NCI-H2196 (cell line): ENCODE measurements around the gene KLF4.
"Not testable (repeated sequence)": the region's sequence is repeated elsewhere in the genome, so short reads cannot be mapped to it uniquely, and the experiment has no call there.

Source experiments
- DNase-seq: peaks from one replicate; lab custom pipeline; 2025; ENCODE audit not compliant: unreplicated experiment; lab: John Stamatoyannopoulos, UW

KLF4 gene

GRCh38 chr9:107489687-107490605, at the start of gene KLF4:
Gene KLF4, minus strand, starts transcription at chr9:107489769. Its CDS starts 597 bp downstream, at chr9:107489172.
- peak; percentile 91 for DNase-seq

- no peak for DNase-seq
Observed at GRCh38 chr9:107536462-107536861, 46.9 kb upstream of the KLF4 start.

- DNase-seq = no peak
Observed at GRCh38 chr9:107534510-107535078, 45.0 kb upstream of the KLF4 start.

DNA sequence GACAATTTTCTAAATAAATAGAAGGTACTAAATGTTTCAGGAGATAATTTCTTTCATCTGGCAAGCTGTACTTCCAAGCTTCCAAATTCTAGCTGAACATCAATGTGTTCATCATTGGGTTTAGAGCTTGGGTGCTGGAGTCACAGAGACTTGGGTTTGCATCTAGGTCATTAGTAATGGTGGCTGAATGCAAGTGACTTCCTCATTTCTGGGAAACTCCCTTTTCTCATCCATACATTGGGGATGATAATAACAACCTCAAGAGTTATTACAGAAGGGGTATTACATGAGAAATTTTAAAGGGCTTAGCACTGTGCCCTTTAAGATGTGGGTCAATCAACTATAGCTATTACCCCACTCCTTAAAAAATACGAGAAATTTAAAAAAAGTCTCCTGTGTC, 41.1 kb upstream of the KLF4 start:
- no peak for DNase-seq

GRCh38 chr9:107528686-107529085, 39.1 kb upstream of the KLF4 start:
- DNase-seq = no peak

- no peak for DNase-seq
Observed at GRCh38 chr9:107523539-107523938, 34.0 kb upstream of the KLF4 start.

- DNase-seq = no peak
Observed at GRCh38 chr9:107520186-107520585, 30.6 kb upstream of the KLF4 start.

GRCh38 chr9:107518037-107518807, 28.7 kb upstream of the KLF4 start:
- no peak for DNase-seq

DNA sequence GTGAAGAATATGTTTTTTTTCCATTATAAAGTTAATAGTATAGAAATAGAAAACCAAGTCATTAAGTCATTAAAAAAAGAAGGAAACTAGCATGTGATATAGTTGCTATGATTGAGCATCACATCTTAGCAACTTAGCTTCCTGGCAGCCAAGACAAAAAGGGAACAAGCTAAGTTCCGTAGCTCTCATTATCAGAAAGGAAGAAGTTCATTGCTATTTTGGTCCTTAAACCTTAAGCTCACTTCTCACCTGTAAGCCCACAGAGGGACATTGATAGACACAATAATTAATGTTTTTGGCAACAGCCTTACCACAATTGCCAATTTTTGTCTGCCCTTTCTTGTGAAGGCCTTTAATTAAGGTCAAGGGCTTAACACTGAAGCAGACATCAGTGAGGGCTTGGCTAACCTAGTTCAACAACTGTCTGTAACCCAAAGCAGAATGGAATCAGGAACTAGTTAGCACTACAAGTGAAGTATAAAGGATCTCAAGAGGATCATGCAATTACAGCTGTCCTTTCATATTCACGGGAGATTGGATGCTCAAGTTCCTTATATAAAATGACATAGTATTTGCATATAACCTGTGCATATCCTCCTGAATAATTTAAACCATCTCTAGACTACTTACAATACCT, 24.0 kb upstream of the KLF4 start:
- DNase-seq = no peak

GRCh38 chr9:107504585-107505455, 15.3 kb upstream of the KLF4 start:
- peak; percentile 52 for DNase-seq

DNA sequence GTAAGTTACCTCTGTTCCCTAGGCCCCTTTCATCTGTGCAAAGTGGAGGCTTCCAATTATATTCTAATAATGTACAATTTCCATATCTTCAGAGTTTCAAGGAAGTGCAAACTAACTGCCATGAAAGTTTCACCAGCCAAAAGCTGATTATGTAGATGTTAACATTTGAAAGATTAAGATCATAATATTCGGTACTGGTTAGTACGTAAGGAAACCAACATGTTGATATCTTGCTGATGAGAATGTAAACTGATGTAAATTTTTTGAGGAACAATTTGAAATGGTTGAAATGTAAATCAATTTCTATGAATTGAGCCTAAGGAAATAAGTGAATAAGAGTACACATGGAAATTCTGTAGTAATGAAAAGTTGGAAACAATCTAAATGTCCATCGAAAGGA, 12.9 kb upstream of the KLF4 start:
- DNase-seq = no peak

GRCh38 chr9:107500421-107501200, 11.0 kb upstream of the KLF4 start:
- not testable (repeated sequence) for DNase-seq

DNA sequence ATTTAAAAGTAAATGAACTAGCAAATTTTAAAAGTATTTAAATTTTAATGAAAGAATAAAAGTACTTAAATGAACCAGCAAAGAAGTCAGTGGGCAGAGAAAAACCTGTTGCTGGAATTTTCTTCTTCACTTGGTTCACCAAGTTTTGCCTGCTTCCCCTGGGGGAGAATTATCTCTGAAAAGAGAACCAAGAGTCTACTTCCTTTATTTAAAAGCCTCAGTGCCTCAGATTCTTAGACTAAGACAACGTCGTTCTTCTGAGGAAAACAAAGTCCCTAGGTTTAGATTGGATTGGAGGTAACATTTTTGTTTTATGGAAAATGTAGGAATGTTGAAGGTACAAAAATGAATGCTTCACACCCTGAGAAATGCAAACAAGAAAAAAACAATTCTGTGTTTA, 7.4 kb upstream of the KLF4 start:
- no peak for DNase-seq

- no peak for DNase-seq
Observed at GRCh38 chr9:107492381-107492970, 2.9 kb upstream of the KLF4 start.

DNA sequence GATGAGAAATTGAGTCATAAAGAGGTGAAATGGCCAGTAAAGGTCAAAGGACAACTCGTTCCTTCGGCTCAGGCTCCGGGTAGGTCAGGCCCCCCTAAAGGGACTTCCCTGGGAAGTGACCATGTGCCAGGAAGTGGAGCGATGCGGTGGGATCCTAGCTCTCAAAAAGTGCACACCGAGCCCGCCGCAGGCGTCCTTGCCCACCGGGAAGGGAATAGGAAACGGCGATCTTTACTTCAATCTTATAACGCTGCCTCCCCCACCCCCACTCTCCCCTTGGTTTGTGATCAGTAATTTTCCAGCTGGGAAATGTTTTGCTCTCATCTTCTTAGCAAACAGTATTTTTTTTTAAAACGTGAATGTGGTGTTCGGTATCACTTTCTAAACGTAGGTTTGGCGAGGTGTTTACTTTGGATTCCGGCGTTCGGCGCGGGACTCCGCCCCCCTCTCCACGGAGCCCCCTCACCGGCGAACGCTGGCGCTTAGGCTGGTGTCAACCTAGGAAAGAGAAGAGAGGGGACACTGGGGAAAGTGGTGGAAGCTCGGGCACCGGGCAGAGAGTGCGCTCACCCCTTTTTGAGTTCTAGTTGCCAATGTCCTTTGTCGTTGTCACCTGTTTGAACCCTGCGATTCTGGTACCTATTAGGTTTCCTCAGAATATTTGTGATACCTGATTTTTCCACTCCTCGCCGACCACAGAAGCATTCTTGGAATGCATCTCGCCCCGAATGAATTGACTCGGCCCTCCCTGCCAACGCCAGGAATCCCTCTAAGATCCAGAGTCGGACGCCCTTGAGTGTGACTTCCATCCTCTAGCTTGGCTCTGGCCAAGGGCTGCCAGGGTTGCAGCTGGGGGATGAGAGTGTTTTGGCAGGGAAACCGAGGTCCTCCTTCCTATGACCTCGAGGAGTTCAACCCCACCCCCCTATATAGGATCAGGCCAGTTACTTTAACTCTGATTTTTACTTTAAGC, 1.8 kb upstream of the KLF4 start:
- no peak for DNase-seq

- not testable (repeated sequence) for DNase-seq
Observed at GRCh38 chr9:107490606-107490970, 1.0 kb upstream of the KLF4 start.

DNA sequence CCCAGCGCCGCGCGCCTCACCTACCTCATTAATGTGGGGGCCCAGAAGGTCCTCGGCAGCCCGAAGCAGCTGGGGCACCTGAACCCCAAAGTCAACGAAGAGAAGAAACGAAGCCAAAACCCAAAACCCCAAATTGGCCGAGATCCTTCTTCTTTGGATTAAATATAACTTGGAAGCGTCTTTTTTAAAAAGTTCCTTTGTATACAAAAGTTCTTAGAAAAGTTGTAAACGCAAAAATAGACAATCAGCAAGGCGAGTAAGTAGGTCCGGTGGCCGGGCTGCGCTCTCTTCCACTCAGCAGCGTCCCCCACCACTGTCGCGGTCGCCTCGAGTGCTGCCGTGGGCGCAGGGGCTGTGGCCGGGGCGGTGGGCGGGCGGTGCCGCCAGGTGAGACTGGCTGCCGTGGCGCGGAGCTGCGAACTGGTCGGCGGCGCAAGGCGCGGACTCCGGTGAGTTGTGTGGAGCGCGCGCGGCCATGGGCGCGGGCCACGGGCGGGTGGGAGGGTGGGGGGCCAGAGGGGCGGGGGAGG, 360 bp downstream of the KLF4 start:
- no peak for DNase-seq
